Measurements from ENCODE around the gene COPE.

DNA sequence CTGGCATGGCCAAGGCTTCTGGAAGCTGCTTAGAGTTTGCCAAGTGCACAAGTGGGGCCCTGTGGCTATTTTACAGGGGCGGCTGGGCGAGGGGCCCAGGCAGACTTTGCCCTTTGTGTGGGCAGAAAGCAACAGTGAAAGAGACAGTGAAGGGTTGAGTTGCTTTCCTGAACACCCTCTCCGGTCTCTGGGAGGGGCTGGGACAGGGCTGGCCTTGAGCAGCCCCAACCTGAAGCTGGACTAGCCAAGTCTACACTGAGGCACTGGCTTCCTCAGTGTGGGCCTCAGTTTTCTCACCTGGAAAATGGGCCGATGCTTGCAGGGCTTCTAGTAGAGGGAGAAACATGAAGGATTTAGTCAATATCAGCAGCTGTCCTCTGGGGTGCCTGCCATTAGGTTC, 24.3 kb upstream of the COPE start:
- no peak for TF ChIP-seq FOXM1 (IDR thresholded peaks at IDR 0.05; ENCODE audit: borderline replicate concordance)
- TF ChIP-seq SUZ12 (IDR thresholded peaks at IDR 0.05) = no peak
